Neural cell (in vitro differentiated cells): ENCODE data around the gene EIF4B.

Experiments used
- POLR2AphosphoS5 ChIP-seq: IDR thresholded peaks from 2 replicates; pipeline ENCODE4 v1.6.1; 2012
- TF ChIP-seq, protein P1 (sequence below): fragments of 450-650 bp; IDR thresholded peaks from 2 replicates; pipeline ENCODE4 v1.5.1; 2014; ENCODE audit warnings: antibody characterized with exemption, mild to moderate bottlenecking, moderate library complexity; ENCODE audit not compliant: poor library complexity, severe bottlenecking

DNA sequence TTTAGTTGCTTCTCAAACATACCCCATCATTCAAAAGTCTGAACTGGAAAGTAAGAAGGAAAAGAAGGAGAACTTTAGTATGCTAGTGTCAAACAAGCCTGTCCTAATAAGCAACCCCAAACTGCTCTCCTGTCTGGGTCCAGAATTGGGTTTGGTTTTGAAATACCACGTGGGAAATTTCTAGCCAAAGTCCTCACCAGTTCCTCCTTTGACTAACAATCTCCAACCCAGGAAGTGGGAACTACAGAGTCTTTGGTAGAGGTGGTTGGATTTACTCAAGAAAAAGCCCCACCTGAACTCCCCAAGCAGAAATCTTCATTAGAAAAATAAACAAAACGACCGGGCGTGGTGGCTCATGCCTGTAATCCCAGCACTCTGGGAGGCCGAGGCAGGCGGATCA is 17.4 kb upstream of the EIF4B start:
- TF ChIP-seq, protein P1, sequence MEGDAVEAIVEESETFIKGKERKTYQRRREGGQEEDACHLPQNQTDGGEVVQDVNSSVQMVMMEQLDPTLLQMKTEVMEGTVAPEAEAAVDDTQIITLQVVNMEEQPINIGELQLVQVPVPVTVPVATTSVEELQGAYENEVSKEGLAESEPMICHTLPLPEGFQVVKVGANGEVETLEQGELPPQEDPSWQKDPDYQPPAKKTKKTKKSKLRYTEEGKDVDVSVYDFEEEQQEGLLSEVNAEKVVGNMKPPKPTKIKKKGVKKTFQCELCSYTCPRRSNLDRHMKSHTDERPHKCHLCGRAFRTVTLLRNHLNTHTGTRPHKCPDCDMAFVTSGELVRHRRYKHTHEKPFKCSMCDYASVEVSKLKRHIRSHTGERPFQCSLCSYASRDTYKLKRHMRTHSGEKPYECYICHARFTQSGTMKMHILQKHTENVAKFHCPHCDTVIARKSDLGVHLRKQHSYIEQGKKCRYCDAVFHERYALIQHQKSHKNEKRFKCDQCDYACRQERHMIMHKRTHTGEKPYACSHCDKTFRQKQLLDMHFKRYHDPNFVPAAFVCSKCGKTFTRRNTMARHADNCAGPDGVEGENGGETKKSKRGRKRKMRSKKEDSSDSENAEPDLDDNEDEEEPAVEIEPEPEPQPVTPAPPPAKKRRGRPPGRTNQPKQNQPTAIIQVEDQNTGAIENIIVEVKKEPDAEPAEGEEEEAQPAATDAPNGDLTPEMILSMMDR = no peak
- TF ChIP-seq POLR2AphosphoS5 = no peak
